PC-3 (cell line): Measurements from ENCODE around the gene ADGRG6. TPM values are rescaled to one million over a fixed set of nuclear protein-coding genes. Genes with fewer than 3 reads are reported as not detected.
"Not testable (repeated sequence)": the region's sequence is repeated elsewhere in the genome, so short reads cannot be mapped to it uniquely, and the experiment has no call there.

ENCODE experiments used
- ATAC-seq: fragments of 200-7000 bp; cut with Tn5 transposase; 2 replicates; pipeline ENCODE4 v1.9.1; 2020; ENCODE audit warnings: mild to moderate bottlenecking, moderate library complexity
- BruUV-seq: library from RNA; stranded (reverse); fragments of 400-500 nt; replicated peaks from 2 replicates; lab custom pipeline; 2021; lab: Mats Ljungman, UMichigan
- CTCF ChIA-PET: fragments of 300-600 bp; sonication (Branson Sonifier 250); formaldehyde crosslinking; loops from one replicate; lab custom pipeline; 2022; ENCODE audit warnings: antibody characterized with exemption; lab: Charles Lee
- POLR2A ChIA-PET: fragments of 300-600 bp; sonication (Branson Sonifier 250); formaldehyde crosslinking; loops from one replicate; lab custom pipeline; 2022; ENCODE audit warnings: antibody characterized with exemption; ENCODE audit not compliant: unreplicated experiment; lab: Charles Lee
- DNase-seq: peaks from one replicate; pipeline ENCODE4 v3.0.0-alpha.2; 2015
- H2AFZ ChIP-seq: fragments of 300-600 bp; sonication (generic); 2 replicates; pipeline ENCODE4 v1.6.0; 2016; ENCODE audit warnings: antibody characterized with exemption, low read length
- H3F3A ChIP-seq: fragments of 300-600 bp; sonication (generic); one replicate; pipeline ENCODE4 v1.6.0; 2017; ENCODE audit warnings: antibody characterized with exemption, low read length, control low read depth, mild to moderate bottlenecking; ENCODE audit not compliant: unreplicated experiment
- H3K27ac ChIP-seq: fragments of 300-600 bp; sonication (generic); 2 replicates; pipeline ENCODE4 v1.5.1; 2016; ENCODE audit warnings: mild to moderate bottlenecking, low read length
- H3K27me3 ChIP-seq: fragments of 300-600 bp; sonication (generic); 2 replicates; pipeline ENCODE4 v1.6.1; 2016; ENCODE audit warnings: low read length, mixed read lengths
- H3K36me3 ChIP-seq: fragments of 300-600 bp; sonication (generic); 2 replicates; pipeline ENCODE4 v1.6.1; 2016; ENCODE audit warnings: low read depth, mixed run types, low read length, mixed read lengths
- H3K4me1 ChIP-seq: fragments of 300-600 bp; sonication (generic); 2 replicates; pipeline ENCODE4 v1.5.1; 2016; ENCODE audit warnings: low read length; ENCODE audit not compliant: insufficient read depth
- H3K4me2 ChIP-seq: fragments of 300-600 bp; sonication (generic); 2 replicates; pipeline ENCODE4 v1.6.0; 2016; ENCODE audit warnings: low read length
- H3K4me3 ChIP-seq: fragments of 300-600 bp; sonication (generic); 2 replicates; pipeline ENCODE4 v1.5.1; 2016; ENCODE audit warnings: mild to moderate bottlenecking, low read length, mixed read lengths
- H3K79me2 ChIP-seq: fragments of 300-600 bp; sonication (generic); 2 replicates; pipeline ENCODE4 v1.6.1; 2017; ENCODE audit warnings: low read length, mixed read lengths
- H3K9ac ChIP-seq: fragments of 300-600 bp; sonication (generic); 2 replicates; pipeline ENCODE4 v1.6.0; 2016; ENCODE audit warnings: mild to moderate bottlenecking, low read length
- H3K9me2 ChIP-seq: fragments of 300-600 bp; sonication (generic); replicated peaks from 2 replicates; pipeline ENCODE4 v1.6.1; 2016; ENCODE audit warnings: mixed run types, low read length, mixed read lengths
- H3K9me3 ChIP-seq: fragments of 300-600 bp; sonication (generic); 2 replicates; pipeline ENCODE4 v1.6.1; 2016; ENCODE audit warnings: low read length, mixed read lengths
- H4K20me1 ChIP-seq: fragments of 300-600 bp; sonication (generic); 2 replicates; pipeline ENCODE4 v1.6.1; 2016; ENCODE audit warnings: low read length, mixed read lengths
- CTCF ChIP-seq: fragments of 300-600 bp; sonication (generic); conservative IDR thresholded peaks from 2 replicates; pipeline ENCODE4 v1.5.1; 2017; ENCODE audit warnings: antibody characterized with exemption, low read depth, mild to moderate bottlenecking, low read length
- EZH2 ChIP-seq: fragments of 300-600 bp; sonication (generic); IDR thresholded peaks from one replicate; pipeline ENCODE4 v1.6.1; 2017; ENCODE audit warnings: antibody characterized with exemption, mild to moderate bottlenecking, low read length; ENCODE audit not compliant: unreplicated experiment
- EZH2phosphoT487 ChIP-seq: fragments of 300-600 bp; sonication (generic); IDR thresholded peaks from 2 replicates; pipeline ENCODE4 v1.6.1; 2018; ENCODE audit warnings: mild to moderate bottlenecking, antibody characterized with exemption, low read length, borderline replicate concordance
- intact Hi-C: fragments of 100-400 bp; cut with micrococcal nuclease; formaldehyde crosslinking; loops from 2 replicates; pipeline ENCODE4 v1.9.0; 2023
- total RNA-seq: library from RNA; depleted of rRNA; stranded (reverse); fragments of >200 nt; gene quantifications from 2 replicates; pipeline ENCODE4 v1.2.3, GENCODE V29; 2014

The ADGRG6 gene
- total RNA-seq, 1 experiment from 2014 or later, result 73.2 TPM

DNA sequence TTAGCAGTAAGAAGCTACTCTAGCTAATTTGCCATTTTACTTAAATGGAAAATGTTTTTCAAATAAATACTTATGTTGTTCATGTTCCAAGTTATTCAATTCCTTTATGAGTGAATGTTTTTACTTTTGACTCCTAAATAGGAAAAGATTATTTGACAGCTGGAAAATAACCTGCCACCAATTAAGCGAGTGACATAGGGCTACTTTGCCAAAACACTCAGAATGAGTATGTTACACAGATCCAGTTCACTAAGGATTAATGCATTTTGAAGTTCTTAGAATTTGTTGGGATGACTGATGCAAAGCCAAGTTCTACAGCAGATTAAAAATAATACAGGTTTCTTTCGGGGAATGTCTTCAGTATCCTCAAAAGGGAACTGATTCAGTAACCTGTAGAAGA lies 144.4 kb downstream of the ADGRG6 start:
- no TSS peak for BruUV-seq
- Histone ChIP-seq H3K4me3 (no peak overlapping the region), H3K9ac (no peak overlapping the region), H3K9me3 (no peaks in the 10 kb centered on the region), H3K27ac (no peak overlapping the region), H3K4me1 (peaks cover 14% of the 10 kb centered on the region), H3F3A (peaks cover 3% of the 10 kb centered on the region), H2AFZ (no peak overlapping the region), H4K20me1 (no peaks in the 10 kb centered on the region), H3K4me2 (no peak overlapping the region), H3K9me2 (no peaks in the 10 kb centered on the region), H3K79me2 (no peaks in the 10 kb centered on the region), H3K27me3 (no peaks in the 10 kb centered on the region), H3K36me3 (peaks cover 30% of the 10 kb centered on the region)
- CTCF ChIA-PET, result no interaction called here
- no peak for DNase-seq
- TF ChIP-seq EZH2phosphoT487 (no peak), CTCF (no peak), EZH2 (no peak)
- intact Hi-C loops, result no loop called here
- POLR2A ChIA-PET, result no interaction called here
- no peak for ATAC-seq

DNA sequence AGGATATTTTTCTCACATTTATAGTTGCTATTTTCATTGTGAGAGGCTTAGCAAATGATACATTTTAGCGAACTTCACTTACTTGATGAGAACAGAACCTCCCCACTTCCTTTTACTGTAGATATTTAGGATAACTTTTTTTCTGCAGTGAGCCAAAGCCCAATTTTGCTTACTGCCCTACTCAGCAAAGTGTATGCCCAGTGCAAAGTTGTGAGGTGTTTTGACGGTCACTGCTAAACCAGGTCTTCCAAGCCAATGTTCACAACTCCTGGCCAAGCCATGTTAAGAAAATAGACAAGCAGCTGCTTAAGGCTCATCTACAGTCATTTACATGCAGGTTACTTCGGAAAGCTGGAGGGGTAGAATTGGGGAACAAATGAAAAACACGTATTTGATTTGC lies 144.8 kb downstream of the ADGRG6 start:
- H3K9me2 ChIP-seq, result no peaks in the 10 kb centered on the region
- no peak overlapping the region for H3K4me2 ChIP-seq
- no peak for ATAC-seq
- ChIA-PET POLR2A (no interaction called here), CTCF (no interaction called here)
- H3K4me3 ChIP-seq, result no peak overlapping the region
- H3K4me1 ChIP-seq, result peaks cover 14% of the 10 kb centered on the region
- no peaks in the 10 kb centered on the region for H4K20me1 ChIP-seq
- BruUV-seq, result no TSS peak
- peaks cover 30% of the 10 kb centered on the region for H3K36me3 ChIP-seq
- H3K27ac ChIP-seq, result no peak overlapping the region
- H3K9me3 ChIP-seq, result no peaks in the 10 kb centered on the region
- intact Hi-C loops, result no loop called here
- no peak overlapping the region for H3K9ac ChIP-seq
- H3K79me2 ChIP-seq, result no peaks in the 10 kb centered on the region
- H3F3A ChIP-seq, result peaks cover 3% of the 10 kb centered on the region
- no peaks in the 10 kb centered on the region for H3K27me3 ChIP-seq
- DNase-seq, result no peak
- TF ChIP-seq CTCF (no peak), EZH2phosphoT487 (no peak), EZH2 (no peak)
- H2AFZ ChIP-seq, result no peak overlapping the region

DNA sequence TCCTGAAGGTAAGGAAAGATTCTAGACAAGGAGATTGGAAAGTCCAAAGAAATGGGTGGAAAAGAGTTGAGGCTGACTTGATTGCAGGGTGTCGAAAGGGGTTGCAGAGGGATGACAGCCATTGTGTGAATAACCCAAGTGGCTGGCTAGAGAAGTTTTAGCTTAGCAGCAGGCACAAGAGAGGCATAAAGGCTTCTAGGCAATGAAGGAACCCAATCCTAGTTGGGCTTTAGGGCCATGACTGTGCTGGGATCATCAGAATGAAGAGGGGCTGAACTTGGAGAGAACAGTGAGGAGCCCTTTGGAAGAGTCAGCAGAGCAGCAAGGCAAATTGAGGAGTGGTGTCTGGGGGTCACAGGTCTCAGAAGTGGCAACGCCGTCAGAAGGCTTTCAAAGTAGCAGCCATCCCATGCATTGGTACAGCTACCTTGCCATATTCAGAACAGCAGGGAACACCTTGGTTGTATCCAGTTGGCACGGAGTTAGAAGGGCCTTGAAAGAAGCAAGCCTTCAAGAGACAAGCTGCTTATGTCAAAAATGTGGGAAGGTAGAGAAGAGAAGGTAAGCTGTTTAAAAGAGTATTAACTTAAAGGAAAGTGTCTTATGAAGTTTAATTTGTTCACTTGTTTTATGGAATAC lies 146.4 kb downstream of the ADGRG6 start:
- H3K27ac ChIP-seq, result no peak overlapping the region
- ChIA-PET CTCF (no interaction called here), POLR2A (no interaction called here)
- no peak overlapping the region for H3K4me3 ChIP-seq
- DNase-seq (no peak), ATAC-seq (no peak)
- peaks cover 14% of the 10 kb centered on the region for H3K4me1 ChIP-seq
- no peak overlapping the region for H3K9ac ChIP-seq
- no peaks in the 10 kb centered on the region for H3K9me3 ChIP-seq
- H3K79me2 ChIP-seq, result no peaks in the 10 kb centered on the region
- peaks cover 3% of the 10 kb centered on the region for H3F3A ChIP-seq
- H2AFZ ChIP-seq, result no peak overlapping the region
- peaks cover 25% of the 10 kb centered on the region for H3K36me3 ChIP-seq
- TF ChIP-seq EZH2phosphoT487, result no peak
- no peak for TF ChIP-seq EZH2
- no peak for TF ChIP-seq CTCF
- H3K27me3 ChIP-seq, result no peaks in the 10 kb centered on the region
- H3K4me2 ChIP-seq, result no peak overlapping the region
- no peaks in the 10 kb centered on the region for H3K9me2 ChIP-seq
- intact Hi-C loops, result no loop called here
- no peaks in the 10 kb centered on the region for H4K20me1 ChIP-seq
- no TSS peak for BruUV-seq

DNA sequence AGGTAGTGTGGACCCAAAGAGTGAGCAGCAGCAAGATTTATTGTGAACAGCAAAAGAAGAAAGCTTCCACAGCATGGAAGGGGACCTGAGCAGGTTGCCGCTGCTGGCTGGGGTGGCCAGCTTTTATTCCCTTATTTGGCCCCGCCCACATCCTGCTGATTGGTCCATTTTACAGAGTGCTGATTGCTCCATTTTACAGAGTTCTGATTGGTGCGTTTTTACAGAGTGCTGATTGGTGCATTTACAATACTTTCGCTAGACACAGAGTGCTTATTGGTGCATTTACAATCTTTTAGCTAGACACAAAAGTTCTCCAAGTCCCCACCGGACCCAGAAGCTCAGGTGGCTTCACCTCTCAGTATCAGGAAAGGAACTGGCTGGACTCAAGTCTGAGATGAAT lies 149.0 kb downstream of the ADGRG6 start:
- H3K27me3 ChIP-seq, DNase-seq, BruUV-seq, intact Hi-C loops, H3K4me3 ChIP-seq, H3K79me2 ChIP-seq, H2AFZ ChIP-seq, H3K4me2 ChIP-seq, H3K9me3 ChIP-seq, POLR2A ChIA-PET, H3K4me1 ChIP-seq, H3K9me2 ChIP-seq, H4K20me1 ChIP-seq, H3F3A ChIP-seq, ATAC-seq, H3K9ac ChIP-seq, H3K27ac ChIP-seq, CTCF ChIA-PET: not testable (repeated sequence)
- peaks cover 19% of the 10 kb centered on the region for H3K36me3 ChIP-seq
